IMR-90 (cell line): ENCODE data around the gene PRR22. TPM values are rescaled to one million over a fixed set of nuclear protein-coding genes. Genes with fewer than 3 reads are reported as not detected.

Source experiments
- ATAC-seq: fragments of 200-7000 bp; cut with Tn5 transposase; 2 replicates; pipeline ENCODE4 v1.9.1; 2020; ENCODE audit warnings: low read depth, mild to moderate bottlenecking, moderate library complexity
- BruUV-seq: library from RNA; stranded (reverse); fragments of 400-500 nt; replicated peaks from 2 replicates; lab custom pipeline; 2021; lab: Mats Ljungman, UMichigan
- CTCF ChIA-PET: fragments of 300-600 bp; formaldehyde crosslinking; extraction: SDS; loops from one replicate; lab custom pipeline; 2021; ENCODE audit warnings: antibody characterized with exemption; lab: Yijun Ruan, JAX
- POLR2A ChIA-PET: fragments of 300-600 bp; sonication (Branson Sonifier 250); formaldehyde crosslinking; loops from one replicate; lab custom pipeline; 2022; ENCODE audit warnings: antibody characterized with exemption; ENCODE audit not compliant: unreplicated experiment; lab: Charles Lee
- DNase-seq: peaks from one replicate; pipeline ENCODE4 v3.0.0; 2013
- H2AFZ ChIP-seq: replicated peaks from 2 replicates; pipeline ENCODE3; 2013; ENCODE audit warnings: low read length, mild to moderate bottlenecking; ENCODE audit not compliant: poor library complexity
- H2AK5ac ChIP-seq: 2 replicates; pipeline ENCODE4 v1.6.1; 2013; ENCODE audit warnings: low read depth, low read length, inconsistent platforms
- H2AK9ac ChIP-seq: replicated peaks from 2 replicates; pipeline ENCODE3; 2013; ENCODE audit warnings: mild to moderate bottlenecking, low read depth, low read length, moderate library complexity; ENCODE audit not compliant: poor library complexity
- H2BK120ac ChIP-seq: 2 replicates; pipeline ENCODE4 v1.6.1; 2013; ENCODE audit warnings: low read depth, low read length, inconsistent platforms
- H2BK15ac ChIP-seq: 3 replicates; pipeline ENCODE4 v1.6.1; 2013; ENCODE audit warnings: low read depth, low read length, inconsistent platforms
- H2BK20ac ChIP-seq: 2 replicates; pipeline ENCODE4 v1.6.1; 2013; ENCODE audit warnings: low read depth, mild to moderate bottlenecking, inconsistent platforms, low read length, moderate library complexity
- H2BK5ac ChIP-seq: 2 replicates; pipeline ENCODE4 v1.6.1; 2013; ENCODE audit warnings: mild to moderate bottlenecking, low read depth, low read length, inconsistent platforms; ENCODE audit not compliant: poor library complexity, severe bottlenecking
- H3K14ac ChIP-seq: replicated peaks from 2 replicates; pipeline ENCODE4 v1.6.1; 2013; ENCODE audit warnings: low read depth, low read length, inconsistent platforms
- H3K18ac ChIP-seq: 2 replicates; pipeline ENCODE4 v1.6.1; 2013; ENCODE audit warnings: low read depth, low read length, control low read depth
- H3K23ac ChIP-seq: 2 replicates; pipeline ENCODE4 v1.6.1; 2013; ENCODE audit warnings: low read depth, low read length, inconsistent platforms
- H3K27ac ChIP-seq: 2 replicates; pipeline ENCODE4 v1.5.1; 2013; ENCODE audit warnings: mild to moderate bottlenecking, control low read depth, low read length; ENCODE audit not compliant: insufficient read depth
- H3K27me3 ChIP-seq: 2 replicates; pipeline ENCODE4 v1.6.1; 2013; ENCODE audit warnings: low read length; ENCODE audit not compliant: control insufficient read depth, insufficient read depth
- H3K36me3 ChIP-seq: 2 replicates; pipeline ENCODE4 v1.6.1; 2013; ENCODE audit warnings: low read length, mixed read lengths; ENCODE audit not compliant: control insufficient read depth, insufficient read depth
- H3K4ac ChIP-seq: 2 replicates; pipeline ENCODE4 v1.6.1; 2013; ENCODE audit warnings: low read depth, low read length, inconsistent platforms
- H3K4me1 ChIP-seq: 2 replicates; pipeline ENCODE4 v1.6.1; 2013; ENCODE audit warnings: low read length, mixed read lengths; ENCODE audit not compliant: control insufficient read depth, insufficient read depth
- H3K4me2 ChIP-seq: 2 replicates; pipeline ENCODE4 v1.6.1; 2013; ENCODE audit warnings: low read depth, mild to moderate bottlenecking, control low read depth, low read length, moderate library complexity
- H3K4me3 ChIP-seq: 2 replicates; pipeline ENCODE4 v1.5.1; 2013; ENCODE audit warnings: low read depth, mild to moderate bottlenecking, control low read depth, low read length, moderate library complexity; ENCODE audit not compliant: insufficient read depth
- H3K56ac ChIP-seq: 2 replicates; pipeline ENCODE4 v1.6.1; 2013; ENCODE audit warnings: low read length, inconsistent platforms; ENCODE audit not compliant: insufficient read depth; ENCODE audit errors: extremely low read depth
- H3K79me1 ChIP-seq, 2 experiments: 2 replicates each; pipeline ENCODE4 v1.6.1; 2013; ENCODE audit warnings: low read length in 2 of 2, inconsistent platforms in 1 of 2, low read depth in 1 of 2
- H3K9ac ChIP-seq: 2 replicates; pipeline ENCODE4 v1.6.1; 2013; ENCODE audit warnings: low read depth, low read length, control low read depth
- H3K9me1 ChIP-seq: 2 replicates; pipeline ENCODE4 v1.6.1; 2013; ENCODE audit warnings: low read length, inconsistent platforms; ENCODE audit not compliant: insufficient read depth
- H3K9me3 ChIP-seq: 2 replicates; pipeline ENCODE4 v1.6.1; 2013; ENCODE audit warnings: low read length; ENCODE audit not compliant: control insufficient read depth, insufficient read depth
- H4K20me1 ChIP-seq: 2 replicates; pipeline ENCODE4 v1.6.1; 2013; ENCODE audit warnings: low read length, inconsistent platforms; ENCODE audit not compliant: insufficient read depth
- H4K5ac ChIP-seq: 2 replicates; pipeline ENCODE4 v1.6.1; 2013; ENCODE audit warnings: mild to moderate bottlenecking, low read depth, low read length, control low read depth
- H4K8ac ChIP-seq, 2 experiments: 2 replicates each; pipeline ENCODE4 v1.6.1; 2013; ENCODE audit warnings: low read depth in 2 of 2, low read length in 2 of 2, control low read depth in 1 of 2, inconsistent platforms in 1 of 2
- H4K91ac ChIP-seq: 2 replicates; pipeline ENCODE4 v1.6.1; 2013; ENCODE audit warnings: low read depth, low read length, inconsistent platforms; ENCODE audit not compliant: insufficient read depth
- POLR2A ChIP-seq: IDR thresholded peaks from 2 replicates; pipeline ENCODE4 v1.6.1; 2012; ENCODE audit warnings: mild to moderate bottlenecking, low read depth, low read length
- RAD21 ChIP-seq: IDR thresholded peaks from 2 replicates; pipeline ENCODE4 v1.6.1; 2012; ENCODE audit warnings: low read length, improper control_type of control experiment
- RCOR1 ChIP-seq: IDR thresholded peaks from 2 replicates; pipeline ENCODE4 v1.6.1; 2012; ENCODE audit warnings: mild to moderate bottlenecking, low read length, improper control_type of control experiment; ENCODE audit not compliant: insufficient replicate concordance
- RFX5 ChIP-seq: IDR thresholded peaks from 2 replicates; pipeline ENCODE4 v1.8.0; 2012; ENCODE audit warnings: low read depth, mild to moderate bottlenecking, low read length, moderate library complexity
- SMC3 ChIP-seq: fragments of 150-350 bp; IDR thresholded peaks from 2 replicates; pipeline ENCODE4 v1.6.1; 2016; ENCODE audit warnings: low read depth, mild to moderate bottlenecking, antibody characterized with exemption, low read length, moderate library complexity
- WGBS, 2 experiments: methylation state at CpG; one replicate each; pipeline versions ENCODE4 v1.1.5 to v1.1.7; 2013; ENCODE audit warnings: missing lambda C conversion rate in 2 of 2; ENCODE audit not compliant: insufficient read length in 1 of 2; ENCODE audit errors: extremely low coverage in 2 of 2; 5-methylcytosine and 5-hydroxymethylcytosine counted together
- dilution Hi-C: fragments of 300-500 bp; cut with HindIII; formaldehyde crosslinking; loops from one replicate; pipeline ENCODE4 v1.14.3; 2018; ENCODE audit warnings: low sequenced_read_pairs; ENCODE audit not compliant: unreplicated experiment
- in situ Hi-C: fragments of 300-500 bp; cut with MboI; formaldehyde crosslinking; loops from 3 replicates; pipeline ENCODE4 v1.14.3; 2019; ENCODE audit warnings: low sequenced_read_pairs, inconsistent platforms, mixed read lengths
- intact Hi-C: fragments of 100-400 bp; cut with micrococcal nuclease; formaldehyde crosslinking; loops from 2 replicates; pipeline ENCODE4 v1.10.0; 2022
- polyA plus RNA-seq, 3 experiments: library from polyadenylated mRNA; depleted of rRNA; stranded (reverse); fragments of >200 nt; gene quantifications; 2 replicates each; pipeline ENCODE4 v1.2.3, GENCODE V29; 2012; ENCODE audit warnings: low replicate concordance in 1 of 3
- total RNA-seq: library from RNA; depleted of rRNA; stranded (reverse); fragments of >200 nt; gene quantifications from 2 replicates; pipeline ENCODE4 v1.2.3, GENCODE V29; 2012
- TF ChIP-seq, protein P1 (sequence below): conservative IDR thresholded peaks from 2 replicates; pipeline ENCODE4 v1.5.1; 2012; ENCODE audit warnings: mild to moderate bottlenecking, low read depth, low read length, improper control_type of control experiment
- TF ChIP-seq, protein P2 (sequence below): fragments of 150-350 bp; IDR thresholded peaks from 2 replicates; pipeline ENCODE4 v1.6.1; 2017; ENCODE audit warnings: mild to moderate bottlenecking, antibody characterized with exemption, low read length, low read depth

The PRR22 gene
- total and polyA plus RNA-seq, 2 of the 4 experiments (the other 2 are of a cell fraction), result 0.92 TPM; not detected in 1

DNA sequence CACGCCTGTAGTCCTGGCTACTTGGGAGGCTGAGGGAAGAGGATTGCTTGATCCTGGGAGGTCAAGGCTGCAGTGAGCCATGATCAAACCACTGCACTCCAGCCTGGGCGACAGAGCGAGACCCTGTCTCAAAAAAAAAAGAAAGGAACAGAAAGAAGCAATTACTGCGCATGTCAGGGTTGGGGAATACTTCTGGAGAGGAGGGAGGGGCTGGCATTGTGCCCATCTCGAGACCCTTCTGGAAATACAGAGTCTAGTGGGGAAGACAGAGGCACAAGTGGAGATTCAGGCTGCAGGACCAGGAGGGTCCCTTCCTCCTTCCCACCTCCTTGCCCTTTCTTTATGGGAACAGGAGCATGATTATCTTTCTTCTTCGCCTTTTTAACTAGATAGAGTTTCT lies 30.8 kb downstream of the PRR22 start:
- Histone ChIP-seq H3K79me1 (no peaks in the 10 kb centered on the region), H2BK5ac (no peak overlapping the region), H3K14ac (no peak overlapping the region), H2BK15ac (no peak overlapping the region), H3K18ac (no peak overlapping the region), H3K4me1 (no peaks in the 10 kb centered on the region), H3K9me3 (no peaks in the 10 kb centered on the region), H3K4me3 (no peak overlapping the region), H3K23ac (no peak overlapping the region), H2AK9ac (no peak overlapping the region), H2BK20ac (no peak overlapping the region), H3K4ac (no peak overlapping the region), H3K4me2 (no peak overlapping the region), H4K8ac (no peak overlapping the region), H3K27ac (no peak overlapping the region), H3K27me3 (peaks cover 12% of the 10 kb centered on the region), H4K91ac (no peak overlapping the region), H2BK120ac (no peak overlapping the region), H4K5ac (no peak overlapping the region), H3K56ac (no peak overlapping the region), H2AFZ (no peak overlapping the region), H4K20me1 (no peaks in the 10 kb centered on the region), H2AK5ac (no peak overlapping the region), H3K9me1 (no peaks in the 10 kb centered on the region), H3K9ac (no peak overlapping the region), H3K36me3 (no peaks in the 10 kb centered on the region)
- no TSS peak for BruUV-seq
- DNase-seq, result no peak
- no peak for TF ChIP-seq RFX5
- TF ChIP-seq RAD21, result no peak
- TF ChIP-seq POLR2A, result no peak
- TF ChIP-seq RCOR1, result no peak
- TF ChIP-seq SMC3, result no peak
- TF ChIP-seq, protein P1, sequence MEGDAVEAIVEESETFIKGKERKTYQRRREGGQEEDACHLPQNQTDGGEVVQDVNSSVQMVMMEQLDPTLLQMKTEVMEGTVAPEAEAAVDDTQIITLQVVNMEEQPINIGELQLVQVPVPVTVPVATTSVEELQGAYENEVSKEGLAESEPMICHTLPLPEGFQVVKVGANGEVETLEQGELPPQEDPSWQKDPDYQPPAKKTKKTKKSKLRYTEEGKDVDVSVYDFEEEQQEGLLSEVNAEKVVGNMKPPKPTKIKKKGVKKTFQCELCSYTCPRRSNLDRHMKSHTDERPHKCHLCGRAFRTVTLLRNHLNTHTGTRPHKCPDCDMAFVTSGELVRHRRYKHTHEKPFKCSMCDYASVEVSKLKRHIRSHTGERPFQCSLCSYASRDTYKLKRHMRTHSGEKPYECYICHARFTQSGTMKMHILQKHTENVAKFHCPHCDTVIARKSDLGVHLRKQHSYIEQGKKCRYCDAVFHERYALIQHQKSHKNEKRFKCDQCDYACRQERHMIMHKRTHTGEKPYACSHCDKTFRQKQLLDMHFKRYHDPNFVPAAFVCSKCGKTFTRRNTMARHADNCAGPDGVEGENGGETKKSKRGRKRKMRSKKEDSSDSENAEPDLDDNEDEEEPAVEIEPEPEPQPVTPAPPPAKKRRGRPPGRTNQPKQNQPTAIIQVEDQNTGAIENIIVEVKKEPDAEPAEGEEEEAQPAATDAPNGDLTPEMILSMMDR, result no peak
- TF ChIP-seq, protein P2, sequence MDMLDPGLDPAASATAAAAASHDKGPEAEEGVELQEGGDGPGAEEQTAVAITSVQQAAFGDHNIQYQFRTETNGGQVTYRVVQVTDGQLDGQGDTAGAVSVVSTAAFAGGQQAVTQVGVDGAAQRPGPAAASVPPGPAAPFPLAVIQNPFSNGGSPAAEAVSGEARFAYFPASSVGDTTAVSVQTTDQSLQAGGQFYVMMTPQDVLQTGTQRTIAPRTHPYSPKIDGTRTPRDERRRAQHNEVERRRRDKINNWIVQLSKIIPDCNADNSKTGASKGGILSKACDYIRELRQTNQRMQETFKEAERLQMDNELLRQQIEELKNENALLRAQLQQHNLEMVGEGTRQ, result no peak
- whole genome bisulfite sequencing, 2 experiments, result 60% methylated on average over 1 of the region's 6 CpGs; no CpG with 5 or more reads in 1 of the 2 experiments
- in situ Hi-C loops, result no loop called here
- ChIA-PET POLR2A (no interaction called here), CTCF (no interaction called here)
- intact Hi-C loops, result no loop called here
- ATAC-seq, result no peak
- dilution Hi-C loops, result no loop called here
